HepG2 (cell line): ENCODE data around the gene TPRN. TPM values are rescaled to one million over a fixed set of nuclear protein-coding genes. Genes with fewer than 3 reads are reported as not detected.

Experiments
- ATAC-seq: fragments of 200-7000 bp; cut with Tn5 transposase; 3 replicates; pipeline ENCODE4 v1.9.1; 2020; ENCODE audit warnings: mild to moderate bottlenecking, moderate library complexity
- BruUV-seq: library from RNA; stranded (reverse); fragments of 400-500 nt; replicated peaks from 2 replicates; lab custom pipeline; 2021; lab: Mats Ljungman, UMichigan
- CTCF ChIA-PET: fragments of 300-600 bp; formaldehyde crosslinking; extraction: SDS; loops from one replicate; lab custom pipeline; 2021; ENCODE audit warnings: low total read pairs, inconsistent platforms, low intra/inter-chr PET ratio; lab: Yijun Ruan, JAX
- POLR2A ChIA-PET: fragments of 350-600 bp; sonication (Branson Sonifier 250); formaldehyde crosslinking; loops from one replicate; lab custom pipeline; 2020; ENCODE audit warnings: antibody characterized with exemption, inconsistent platforms; lab: Yijun Ruan, JAX
- DNase-seq: peaks from one replicate; pipeline ENCODE4 v3.0.0-alpha.2; 2015; ENCODE audit warnings: low spot score
- FAIRE-seq: peaks from 3 replicates; lab custom pipeline; 2011; peaks lifted over from hg19 to GRCh38; lab: Jason Lieb, UNC
- H2AFZ ChIP-seq: one replicate; pipeline ENCODE4 v1.6.1; 2011; ENCODE audit warnings: low read length, inconsistent platforms
- H3K27ac ChIP-seq: fragments of 300-600 bp; 3 replicates; pipeline ENCODE4 v1.8.0; 2011; ENCODE audit warnings: mixed run types, mild to moderate bottlenecking, mixed read lengths, low read length, inconsistent platforms; ENCODE audit not compliant: insufficient read depth; ENCODE audit errors: extremely low read length
- H3K27me3 ChIP-seq, 2 experiments: fragments of 200-600 bp in 1 of 2; 2 replicates in 1 of 2; 3 replicates in 1 of 2; pipeline versions ENCODE4 v1.6.0 to v1.8.0; 2011; ENCODE audit warnings: low read length in 2 of 2, mild to moderate bottlenecking in 2 of 2, moderate library complexity in 2 of 2, inconsistent platforms in 1 of 2; ENCODE audit not compliant: insufficient read depth in 2 of 2, control insufficient read depth in 1 of 2
- H3K36me3 ChIP-seq, 2 experiments: fragments of 200-600 bp in 1 of 2; replicated peaks in 1 of 2; 2 replicates in 1 of 2; 3 replicates in 1 of 2; pipeline versions ENCODE4 v1.5.1 to v1.8.0; 2011; ENCODE audit warnings: low read length in 2 of 2, inconsistent platforms in 1 of 2; ENCODE audit not compliant: insufficient read depth in 2 of 2, control insufficient read depth in 1 of 2
- H3K4me1 ChIP-seq: 2 replicates; pipeline ENCODE4 v1.5.1; 2012; ENCODE audit warnings: low read length, inconsistent platforms; ENCODE audit not compliant: insufficient read depth
- H3K4me2 ChIP-seq: 2 replicates; pipeline ENCODE4 v1.6.0; 2011; ENCODE audit warnings: low read depth, low read length, inconsistent platforms
- H3K4me3 ChIP-seq, 3 experiments: fragments of 200-600 bp in 1 of 3; sonication (generic), shearing (Covaris generic) in 1 of 3; replicated peaks in 1 of 3; 2 replicates each; pipeline ENCODE4 v1.5.1; 2011 to 2016; ENCODE audit warnings: low read length in 3 of 3, inconsistent platforms in 2 of 3, low read depth in 2 of 3, mild to moderate bottlenecking in 2 of 3, control low read depth in 1 of 3, mixed read lengths in 1 of 3; ENCODE audit not compliant: insufficient read depth in 1 of 3
- H3K79me2 ChIP-seq: one replicate; pipeline ENCODE4 v1.6.1; 2011; ENCODE audit warnings: low read length, inconsistent platforms; ENCODE audit not compliant: insufficient read depth
- H3K9ac ChIP-seq: 2 replicates; pipeline ENCODE4 v1.6.0; 2011; ENCODE audit warnings: mild to moderate bottlenecking, low read depth, low read length, inconsistent platforms; ENCODE audit not compliant: insufficient read depth
- H3K9me3 ChIP-seq: 2 replicates; pipeline ENCODE4 v1.5.1; 2012; ENCODE audit warnings: mild to moderate bottlenecking, low read length
- H4K20me1 ChIP-seq: 2 replicates; pipeline ENCODE4 v1.6.0; 2011; ENCODE audit warnings: inconsistent platforms, mild to moderate bottlenecking, low read length, moderate library complexity; ENCODE audit not compliant: insufficient read depth
- BHLHE40 ChIP-seq: IDR thresholded peaks from 2 replicates; pipeline ENCODE4 v1.6.1; 2011; ENCODE audit warnings: low read length, improper control_type of control experiment
- KLF13 ChIP-seq: sonication (generic); formaldehyde crosslinking; IDR thresholded peaks from 2 replicates; pipeline ENCODE4 v1.4.0; 2020; ENCODE audit warnings: mild to moderate bottlenecking, missing genetic modification reagents
- RBFOX2 ChIP-seq: fragments of 200-400 bp; formaldehyde crosslinking; IDR thresholded peaks from 2 replicates; pipeline ENCODE4 v1.6.1; 2017; ENCODE audit warnings: low read depth, mild to moderate bottlenecking, low read length
- SNAPC2 ChIP-seq: sonication (generic); formaldehyde crosslinking; IDR thresholded peaks from 2 replicates; pipeline ENCODE4 v1.8.1; 2022; ENCODE audit warnings: mild to moderate bottlenecking, missing genetic modification reagents
- ZNF616 ChIP-seq: sonication (generic); formaldehyde crosslinking; IDR thresholded peaks from 2 replicates; pipeline ENCODE4 v1.5.0; 2020; ENCODE audit warnings: low read depth, mild to moderate bottlenecking, missing genetic modification reagents
- ZNF660 ChIP-seq: sonication (generic); formaldehyde crosslinking; IDR thresholded peaks from 2 replicates; pipeline ENCODE4 v1.5.1; 2020; ENCODE audit warnings: mild to moderate bottlenecking, low read depth, missing genetic modification reagents, borderline replicate concordance
- WGBS: methylation state at CpG from one replicate; pipeline ENCODE4 v1.1.6; 2017; ENCODE audit warnings: low lambda C conversion rate; 5-methylcytosine and 5-hydroxymethylcytosine counted together
- in situ Hi-C: cut with HindIII; loops from 2 replicates; pipeline ENCODE4 v1.10.0; 2017; ENCODE audit warnings: low pct_unique_long_range_greater_than_20kb; ENCODE audit not compliant: extremely low pct_ligation_motif_present
- intact Hi-C: fragments of 100-400 bp; cut with micrococcal nuclease; formaldehyde crosslinking; loops from one replicate; pipeline ENCODE4 v1.10.0; 2022; ENCODE audit not compliant: unreplicated experiment
- polyA plus RNA-seq, 8 experiments: library from polyadenylated mRNA; depleted of rRNA in 3 of 8; stranded (reverse) in 7 of 8; unstranded in 1 of 8; fragments of >200 nt; fragmentation: Illumina TruSeq in 4 of 8; extraction: Trizol in 4 of 8; gene quantifications; 2 replicates each; pipeline versions ENCODE4 v1.2.1 to v1.2.3, GENCODE V29; 2011 to 2016; ENCODE audit warnings: low read depth in 4 of 8, missing spikeins in 1 of 8, mixed read lengths in 1 of 8; ENCODE audit not compliant: insufficient read depth in 1 of 8
- total RNA-seq, 5 experiments: library from RNA; depleted of rRNA; stranded (reverse); fragments of >200 nt; fragmentation: Illumina TruSeq; extraction: Trizol; gene quantifications; 2 replicates each; pipeline ENCODE4 v1.2.3, GENCODE V29; 2016; ENCODE audit warnings: low read depth in 1 of 5
- TF ChIP-seq, protein P1 (sequence below): sonication (generic); formaldehyde crosslinking; IDR thresholded peaks from 2 replicates; pipeline ENCODE4 v1.8.1; 2023; ENCODE audit warnings: missing genetic modification reagents, inconsistent platforms, borderline replicate concordance

TPRN gene
- total and polyA plus RNA-seq, 2 of the 13 experiments (the other 11 are each of a cell fraction or from before 2014, with no cell fraction given) = 10.1 to 19.2 TPM

DNA sequence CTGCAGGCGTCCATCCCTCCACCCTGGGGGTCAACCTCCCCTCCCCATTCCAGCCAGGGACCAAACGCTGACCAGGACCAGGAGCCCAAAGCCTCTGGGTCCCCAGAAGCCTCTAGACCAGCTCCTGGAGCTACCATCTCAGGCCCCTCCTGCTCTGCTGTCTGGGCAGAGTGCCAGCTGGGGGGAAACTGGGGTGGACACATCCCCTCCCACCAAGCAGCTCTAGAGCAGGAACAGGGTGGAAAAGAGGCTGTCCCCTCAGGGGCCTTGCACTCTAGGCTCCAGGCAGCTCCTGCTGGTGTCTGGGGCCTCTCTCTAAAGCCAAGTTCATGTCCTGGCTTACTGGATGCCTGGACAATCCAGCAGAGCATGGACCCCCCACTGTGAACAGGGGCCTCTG is 7.7 kb downstream of the TPRN start (continued):
- no peak for TF ChIP-seq BHLHE40
- no peak for TF ChIP-seq KLF13 (CRISPR knock-in tag)
- TF ChIP-seq, protein P1, sequence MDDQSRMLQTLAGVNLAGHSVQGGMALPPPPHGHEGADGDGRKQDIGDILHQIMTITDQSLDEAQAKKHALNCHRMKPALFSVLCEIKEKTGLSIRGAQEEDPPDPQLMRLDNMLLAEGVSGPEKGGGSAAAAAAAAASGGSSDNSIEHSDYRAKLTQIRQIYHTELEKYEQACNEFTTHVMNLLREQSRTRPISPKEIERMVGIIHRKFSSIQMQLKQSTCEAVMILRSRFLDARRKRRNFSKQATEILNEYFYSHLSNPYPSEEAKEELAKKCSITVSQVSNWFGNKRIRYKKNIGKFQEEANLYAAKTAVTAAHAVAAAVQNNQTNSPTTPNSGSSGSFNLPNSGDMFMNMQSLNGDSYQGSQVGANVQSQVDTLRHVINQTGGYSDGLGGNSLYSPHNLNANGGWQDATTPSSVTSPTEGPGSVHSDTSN = no peak
- no peak for TF ChIP-seq SNAPC2 (CRISPR knock-in tag)

DNA sequence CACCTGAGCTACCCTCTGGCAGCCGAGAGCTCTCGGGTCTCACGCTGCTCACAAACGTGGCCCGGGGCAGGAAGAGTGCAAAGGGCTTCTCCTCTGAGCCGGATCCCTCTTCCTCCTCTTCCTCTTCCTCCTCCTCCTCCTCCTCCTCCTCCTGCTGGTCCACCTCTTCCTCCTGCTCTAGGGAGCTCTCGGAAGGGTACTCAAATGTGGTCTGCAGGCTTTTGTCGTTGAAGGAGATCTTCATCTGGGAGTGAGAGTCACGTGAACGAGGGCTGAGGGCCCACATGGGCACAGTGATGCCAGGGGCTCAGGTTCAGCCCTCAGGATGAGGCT is 8.1 kb downstream of the TPRN start:
- in situ Hi-C loops = no loop called here
- Histone ChIP-seq H4K20me1 (no peaks in the 10 kb centered on the region), H2AFZ (no peak overlapping the region), H3K27ac (no peak overlapping the region), H3K4me3 (no peak overlapping the region), H3K9me3 (no peaks in the 10 kb centered on the region), H3K79me2 (peaks cover 40% of the 10 kb centered on the region), H3K36me3 (peaks cover 9 to 14% of the 10 kb centered on the region in 2 experiments; a peak in 3 of 5 replicates), H3K27me3 (no peaks in the 10 kb centered on the region), H3K4me2 (no peak overlapping the region), H3K9ac (no peak overlapping the region), H3K4me1 (peaks cover 47% of the 10 kb centered on the region)
- no peak for TF ChIP-seq ZNF660 (CRISPR knock-in tag)
- TF ChIP-seq RBFOX2 = peak; percentile 4; the same call in 1 of the 2 replicates
- TF ChIP-seq ZNF616 = no peak
- ChIA-PET CTCF (no interaction called here), POLR2A (interaction anchor here (1.1 to 1.9 kb wide), 2 partner anchors 8 to 31 kb away, joined by 5 to 6 read pairs; partner anchors contain the start of gene TPRN)
- DNase-seq (no peak), ATAC-seq (no peak), FAIRE-seq (no peak)
- WGBS = 96% methylated on average over 10 of the region's 10 CpGs
- no TSS peak for BruUV-seq
- intact Hi-C loops = no loop called here
